HepG2 (cell line): ENCODE data around the gene TTC32. TPM values are rescaled to one million over a fixed set of nuclear protein-coding genes. Genes with fewer than 3 reads are reported as not detected.

Source experiments
- ATF1 ChIP-seq: IDR thresholded peaks from 2 replicates; pipeline ENCODE4 v1.6.1; 2016; ENCODE audit warnings: mild to moderate bottlenecking, control low read depth
- ATM ChIP-seq: fragments of 450-650 bp; IDR thresholded peaks from 2 replicates; pipeline ENCODE4 v1.7.1; 2017; ENCODE audit warnings: mild to moderate bottlenecking, borderline replicate concordance
- BCL6 ChIP-seq: IDR thresholded peaks from 2 replicates; pipeline ENCODE4 v1.6.1; 2016; ENCODE audit warnings: missing genetic modification reagents, missing compliant biosample characterization
- CENPBD1 ChIP-seq: sonication (generic); formaldehyde crosslinking; IDR thresholded peaks from 2 replicates; pipeline ENCODE4 v1.8.0; 2022; ENCODE audit warnings: missing genetic modification reagents, low read depth, mild to moderate bottlenecking, borderline replicate concordance
- EZH2 ChIP-seq: conservative IDR thresholded peaks from 2 replicates; pipeline ENCODE4 v1.6.1; 2012; ENCODE audit warnings: mild to moderate bottlenecking, low read depth, low read length, moderate library complexity
- FOXM1 ChIP-seq: sonication (generic); formaldehyde crosslinking; IDR thresholded peaks from 2 replicates; pipeline ENCODE4 v1.5.0; 2020; ENCODE audit warnings: missing genetic modification reagents
- GMEB2 ChIP-seq: IDR thresholded peaks from 2 replicates; pipeline ENCODE4 v1.6.1; 2016; ENCODE audit warnings: missing biosample characterization, missing genetic modification reagents, low read depth
- IKZF1 ChIP-seq: fragments of 450-650 bp; IDR thresholded peaks from 2 replicates; pipeline ENCODE4 v1.7.1; 2016
- KMT2A ChIP-seq: sonication (generic); formaldehyde crosslinking; IDR thresholded peaks from 2 replicates; pipeline ENCODE4 v1.4.0; 2020; ENCODE audit warnings: missing genetic modification reagents
- MAZ ChIP-seq, 2 experiments: sonication (generic) in 1 of 2; formaldehyde crosslinking in 1 of 2; IDR thresholded peaks; 2 replicates each; pipeline versions ENCODE4 v1.5.0 to v1.6.1; 2012 to 2020; ENCODE audit warnings: low read depth in 2 of 2, mild to moderate bottlenecking in 2 of 2, borderline replicate concordance in 1 of 2, improper control_type of control experiment in 1 of 2, low read length in 1 of 2, missing genetic modification reagents in 1 of 2, moderate library complexity in 1 of 2
- MED13 ChIP-seq: sonication (generic); formaldehyde crosslinking; IDR thresholded peaks from 2 replicates; pipeline ENCODE4 v1.5.0; 2020; ENCODE audit warnings: missing genetic modification reagents
- MTF1 ChIP-seq: sonication (generic); formaldehyde crosslinking; IDR thresholded peaks from 2 replicates; pipeline ENCODE4 v1.5.0; 2020; ENCODE audit warnings: missing genetic modification reagents
- PBX3 ChIP-seq: sonication (generic); formaldehyde crosslinking; IDR thresholded peaks from 2 replicates; pipeline ENCODE4 v1.8.1; 2023; ENCODE audit warnings: missing genetic modification reagents, inconsistent platforms, borderline replicate concordance
- PITX1 ChIP-seq: sonication (generic); formaldehyde crosslinking; IDR thresholded peaks from 2 replicates; pipeline ENCODE4 v1.5.1; 2020; ENCODE audit warnings: mild to moderate bottlenecking, missing genetic modification reagents
- RARA ChIP-seq: IDR thresholded peaks from 2 replicates; pipeline ENCODE4 v1.6.1; 2016; ENCODE audit warnings: missing genetic modification reagents, missing compliant biosample characterization
- RBAK ChIP-seq: sonication (generic); formaldehyde crosslinking; IDR thresholded peaks from 2 replicates; pipeline ENCODE4 v1.5.1; 2020; ENCODE audit warnings: mild to moderate bottlenecking, missing genetic modification reagents
- RNF219 ChIP-seq: sonication (generic); formaldehyde crosslinking; IDR thresholded peaks from 2 replicates; pipeline ENCODE4 v1.5.0; 2020; ENCODE audit warnings: mild to moderate bottlenecking, missing genetic modification reagents
- SATB2 ChIP-seq: sonication (generic); formaldehyde crosslinking; IDR thresholded peaks from 2 replicates; pipeline ENCODE4 v1.5.0; 2020; ENCODE audit warnings: missing genetic modification reagents
- ZBTB20 ChIP-seq: sonication (generic); formaldehyde crosslinking; IDR thresholded peaks from 2 replicates; pipeline ENCODE4 v1.8.1; 2023; ENCODE audit warnings: missing genetic modification reagents, low read depth, mild to moderate bottlenecking, borderline replicate concordance
- ZBTB21 ChIP-seq: sonication (generic); formaldehyde crosslinking; IDR thresholded peaks from 2 replicates; pipeline ENCODE4 v1.4.0; 2020; ENCODE audit warnings: missing genetic modification reagents
- ZNF160 ChIP-seq: sonication (generic); formaldehyde crosslinking; IDR thresholded peaks from 2 replicates; pipeline ENCODE4 v1.8.0; 2022; ENCODE audit warnings: mild to moderate bottlenecking, inconsistent platforms, missing genetic modification reagents
- ZNF234 ChIP-seq: sonication (generic); formaldehyde crosslinking; conservative IDR thresholded peaks from 2 replicates; pipeline ENCODE4 v1.5.1; 2020; ENCODE audit warnings: mild to moderate bottlenecking, missing genetic modification reagents
- ZNF326 ChIP-seq: sonication (generic); formaldehyde crosslinking; IDR thresholded peaks from 2 replicates; pipeline ENCODE4 v1.4.0; 2020; ENCODE audit warnings: missing genetic modification reagents, borderline replicate concordance
- ZNF580 ChIP-seq: IDR thresholded peaks from 2 replicates; pipeline ENCODE4 v1.6.1; 2016; ENCODE audit warnings: low read depth, borderline replicate concordance
- ZNF891 ChIP-seq: sonication (generic); formaldehyde crosslinking; IDR thresholded peaks from 2 replicates; pipeline ENCODE4 v1.5.0; 2020; ENCODE audit warnings: mild to moderate bottlenecking, missing genetic modification reagents
- polyA plus RNA-seq, 8 experiments: library from polyadenylated mRNA; depleted of rRNA in 3 of 8; stranded (reverse) in 7 of 8; unstranded in 1 of 8; fragments of >200 nt; fragmentation: Illumina TruSeq in 4 of 8; extraction: Trizol in 4 of 8; gene quantifications; 2 replicates each; pipeline versions ENCODE4 v1.2.1 to v1.2.3, GENCODE V29; 2011 to 2016; ENCODE audit warnings: low read depth in 4 of 8, missing spikeins in 1 of 8, mixed read lengths in 1 of 8; ENCODE audit not compliant: insufficient read depth in 1 of 8
- total RNA-seq, 5 experiments: library from RNA; depleted of rRNA; stranded (reverse); fragments of >200 nt; fragmentation: Illumina TruSeq; extraction: Trizol; gene quantifications; 2 replicates each; pipeline ENCODE4 v1.2.3, GENCODE V29; 2016; ENCODE audit warnings: low read depth in 1 of 5

The TTC32 gene
- total and polyA plus RNA-seq, 2 of the 13 experiments (the other 11 are each of a cell fraction or from before 2014, with no cell fraction given) = 21.6 to 38.3 TPM

GRCh38 chr2:19855542-19856431, 46.0 kb downstream of the TTC32 start (continued):
- TF ChIP-seq KMT2A (CRISPR knock-in tag) (no peak), ZBTB21 (peak; percentile 83), PBX3 (CRISPR knock-in tag) (no peak), ZBTB20 (peak; percentile 82; the same call in 1 of the 2 replicates), MTF1 (no peak), RBAK (CRISPR knock-in tag) (no peak), ZNF326 (CRISPR knock-in tag) (no peak), RNF219 (CRISPR knock-in tag) (no peak), ZNF891 (CRISPR knock-in tag) (peak; percentile 60; the same call in 1 of the 2 replicates), RARA (no peak), GMEB2 (CRISPR knock-in tag) (no peak), ZNF234 (CRISPR knock-in tag) (no peak), SATB2 (CRISPR knock-in tag) (no peak), EZH2 (0 out of 2 replicates have a peak, but pooled peaks have one; percentile 29), MED13 (no peak), MAZ (IDR thresholded peaks at IDR 0.05; ENCODE audit: borderline replicate concordance, low read depth, low read length) (no peak), MAZ (CRISPR knock-in tag; IDR thresholded peaks at IDR 0.05; ENCODE audit: low read depth) (0 out of 2 replicates have a peak, but pooled peaks have one; percentile 14), CENPBD1 (no peak), ZNF160 (0 out of 2 replicates have a peak, but pooled peaks have one; percentile 35), ZNF580 (no peak), ATF1 (peak; percentile 57), PITX1 (CRISPR knock-in tag) (peak; percentile 43), BCL6 (CRISPR knock-in tag) (no peak), IKZF1 (no peak), ATM (no peak), FOXM1 (no peak)
